ENCODE data around the gene SCARB1.

The SCARB1 gene

GRCh38 chr12:124796303-124796960, 67.2 kb downstream of the SCARB1 start:
- DNase-seq (ENCODE audit: low read depth), result no peak

GRCh38 chr12:124795081-124795948, 68.3 kb downstream of the SCARB1 start:
- DNase-seq (ENCODE audit: low read depth), result no peak

GRCh38 chr12:124792961-124793441, 70.7 kb downstream of the SCARB1 start:
- no peak for DNase-seq (ENCODE audit: low read depth)

GRCh38 chr12:124792156-124792555, 71.5 kb downstream of the SCARB1 start:
- no peak for DNase-seq (ENCODE audit: low read depth)

GRCh38 chr12:124790650-124791400, 72.8 kb downstream of the SCARB1 start:
- DNase-seq (ENCODE audit: low read depth), result no peak

GRCh38 chr12:124788936-124789555, 74.6 kb downstream of the SCARB1 start:
- no peak for DNase-seq (ENCODE audit: low read depth)

GRCh38 chr12:124786061-124786964, 77.4 kb downstream of the SCARB1 start:
- peak; percentile 83 for DNase-seq (ENCODE audit: low read depth)

GRCh38 chr12:124784871-124785572, 78.6 kb downstream of the SCARB1 start:
- DNase-seq (ENCODE audit: low read depth), result no peak

GRCh38 chr12:124783087-124783486, 80.6 kb downstream of the SCARB1 start:
- no peak for DNase-seq (ENCODE audit: low read depth)

GRCh38 chr12:124782132-124782531, 81.5 kb downstream of the SCARB1 start:
- no peak for DNase-seq (ENCODE audit: low read depth)

- DNase-seq (ENCODE audit: low read depth), result no peak
These were observed 82.6 kb downstream of the SCARB1 start for GRCh38 chr12:124780752-124781685.

- no peak for DNase-seq (ENCODE audit: low read depth)
These were observed 83.3 kb downstream of the SCARB1 start for GRCh38 chr12:124780336-124780735.

GRCh38 chr12:124779161-124780141, 84.2 kb downstream of the SCARB1 start:
- no peak for DNase-seq (ENCODE audit: low read depth)

GRCh38 chr12:124778411-124778810, 85.3 kb downstream of the SCARB1 start:
- DNase-seq (ENCODE audit: low read depth), result no peak

- no peak for DNase-seq (ENCODE audit: low read depth)
These were observed 86.0 kb downstream of the SCARB1 start for GRCh38 chr12:124777399-124778372.

- DNase-seq (ENCODE audit: low read depth), result no peak
These were observed 87.5 kb downstream of the SCARB1 start for GRCh38 chr12:124776125-124776513.

Data from stromal cell of bone marrow (primary cell).